ENCODE results near the gene OR12D3. TPM values are rescaled to one million over a fixed set of nuclear protein-coding genes. Genes with fewer than 3 reads are reported as not detected.

OR12D3 gene
- total RNA-seq, 4 donors from 2014 or later, result not detected

DNA sequence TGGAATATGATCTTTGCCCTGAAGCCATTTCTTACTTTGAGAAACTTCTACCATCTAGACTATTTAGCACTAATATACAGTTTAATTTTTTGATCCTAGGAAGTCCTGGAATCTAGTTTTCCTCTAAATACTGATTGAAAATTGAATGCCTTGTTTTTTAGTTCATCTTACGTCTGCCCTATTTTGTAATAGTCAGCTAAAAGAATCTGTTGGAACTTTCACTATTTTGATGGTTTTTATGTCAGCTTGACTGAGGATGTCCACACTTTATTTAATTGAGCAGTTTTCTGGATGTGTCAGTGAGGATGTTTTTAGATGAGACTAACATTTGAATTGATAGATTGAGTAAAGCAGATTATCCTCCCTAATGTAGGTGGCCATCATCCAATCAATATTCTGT, 28.7 kb upstream of the OR12D3 start:
- TF ChIP-seq, protein P1, sequence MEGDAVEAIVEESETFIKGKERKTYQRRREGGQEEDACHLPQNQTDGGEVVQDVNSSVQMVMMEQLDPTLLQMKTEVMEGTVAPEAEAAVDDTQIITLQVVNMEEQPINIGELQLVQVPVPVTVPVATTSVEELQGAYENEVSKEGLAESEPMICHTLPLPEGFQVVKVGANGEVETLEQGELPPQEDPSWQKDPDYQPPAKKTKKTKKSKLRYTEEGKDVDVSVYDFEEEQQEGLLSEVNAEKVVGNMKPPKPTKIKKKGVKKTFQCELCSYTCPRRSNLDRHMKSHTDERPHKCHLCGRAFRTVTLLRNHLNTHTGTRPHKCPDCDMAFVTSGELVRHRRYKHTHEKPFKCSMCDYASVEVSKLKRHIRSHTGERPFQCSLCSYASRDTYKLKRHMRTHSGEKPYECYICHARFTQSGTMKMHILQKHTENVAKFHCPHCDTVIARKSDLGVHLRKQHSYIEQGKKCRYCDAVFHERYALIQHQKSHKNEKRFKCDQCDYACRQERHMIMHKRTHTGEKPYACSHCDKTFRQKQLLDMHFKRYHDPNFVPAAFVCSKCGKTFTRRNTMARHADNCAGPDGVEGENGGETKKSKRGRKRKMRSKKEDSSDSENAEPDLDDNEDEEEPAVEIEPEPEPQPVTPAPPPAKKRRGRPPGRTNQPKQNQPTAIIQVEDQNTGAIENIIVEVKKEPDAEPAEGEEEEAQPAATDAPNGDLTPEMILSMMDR (IDR thresholded peaks at IDR 0.05), result no peak
- no peak for TF ChIP-seq POLR2A (IDR thresholded peaks at IDR 0.05)
- Histone ChIP-seq H3K9me3 (no peaks in the 10 kb centered on the region), H3K27ac (no peak overlapping the region), H3K36me3 (no peaks in the 10 kb centered on the region), H3K4me3 (no peak overlapping the region), H3K27me3 (no peaks in the 10 kb centered on the region), H3K4me1 (no peaks in the 10 kb centered on the region)
- DNase-seq, result no peak

DNA sequence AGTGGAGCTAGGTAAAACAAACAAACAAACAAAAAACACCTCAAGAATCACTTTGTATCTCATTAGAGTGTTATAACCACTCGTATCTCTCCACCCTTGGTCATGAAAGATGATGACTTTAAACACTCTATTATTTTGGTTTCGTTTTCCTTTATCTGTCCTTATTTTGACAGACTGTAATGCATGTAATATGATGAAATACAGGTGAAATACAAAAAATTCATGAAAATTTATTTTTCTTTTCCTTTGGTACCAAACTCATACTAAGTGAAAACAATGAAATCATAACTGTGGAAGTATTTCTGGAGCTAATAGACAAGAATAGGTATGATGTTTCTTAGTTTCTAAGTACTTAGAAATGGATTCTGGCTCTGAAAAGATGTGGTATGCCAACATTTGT, 24.4 kb upstream of the OR12D3 start:
- no peak overlapping the region for H3K27ac ChIP-seq
- no peaks in the 10 kb centered on the region for H3K27me3 ChIP-seq

DNA sequence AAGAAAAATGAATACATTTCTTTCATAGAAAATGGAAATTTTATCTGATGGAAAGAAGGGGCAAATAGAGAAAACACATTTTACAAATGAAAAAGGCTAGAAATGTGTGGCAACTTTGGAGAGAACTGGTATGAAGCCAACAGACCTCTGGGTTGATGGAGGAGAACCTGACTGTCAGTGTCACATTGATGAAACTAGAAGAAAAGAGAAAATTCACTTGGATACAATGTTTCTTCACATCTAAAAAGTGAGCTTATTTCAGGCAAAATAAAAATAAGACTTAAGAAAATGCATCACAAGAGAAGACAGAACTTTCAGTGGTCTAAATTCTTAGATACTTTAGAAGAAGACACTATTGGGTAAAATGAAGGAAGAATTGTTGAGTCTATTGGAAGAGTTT, 20.2 kb upstream of the OR12D3 start, which contains the start of gene OR12D2:
Gene OR12D2 (plus strand): TSS at position 301 of the 400 bp plus-strand sequence. CDS start 1,069 bp downstream, outside the sequence.
- Histone ChIP-seq H3K27ac (no peak within 1 kb of the TSS), H3K4me3 (no peak within 1 kb of the TSS), H3K27me3 (no peaks in the 10 kb centered on the region), H3K9me3 (no peaks in the 10 kb centered on the region), H3K36me3 (no peaks in the 10 kb centered on the region), H3K4me1 (no peaks in the 10 kb centered on the region)
- TF ChIP-seq, protein P1 (IDR thresholded peaks at IDR 0.05), result no peak
- no peak for TF ChIP-seq POLR2A (IDR thresholded peaks at IDR 0.05)
- no peak for DNase-seq

More for the DNA sequence above, 24.4 kb upstream of the OR12D3 start:
- DNase-seq, result no peak
- no peak for TF ChIP-seq POLR2A (IDR thresholded peaks at IDR 0.05)
- TF ChIP-seq, protein P1 (IDR thresholded peaks at IDR 0.05), result no peak
- no peaks in the 10 kb centered on the region for H3K9me3 ChIP-seq
- H3K36me3 ChIP-seq, result no peaks in the 10 kb centered on the region
- H3K4me3 ChIP-seq, result no peak overlapping the region
- no peaks in the 10 kb centered on the region for H3K4me1 ChIP-seq

- no peak for DNase-seq
- H3K4me1 ChIP-seq, result no peaks in the 10 kb centered on the region
- TF ChIP-seq, protein P1 (IDR thresholded peaks at IDR 0.05), result no peak
- no peak for TF ChIP-seq POLR2A (IDR thresholded peaks at IDR 0.05)
- H3K36me3 ChIP-seq, result no peaks in the 10 kb centered on the region
- H3K27ac ChIP-seq, result no peak overlapping the region
- no peak overlapping the region for H3K4me3 ChIP-seq
- no peaks in the 10 kb centered on the region for H3K9me3 ChIP-seq
- H3K27me3 ChIP-seq, result no peaks in the 10 kb centered on the region
Measured at GRCh38 chr6:29388533-29388932, 13.4 kb upstream of the OR12D3 start.

- no peaks in the 10 kb centered on the region for H3K9me3 ChIP-seq
- no peaks in the 10 kb centered on the region for H3K4me1 ChIP-seq
- no peak overlapping the region for H3K27ac ChIP-seq
- TF ChIP-seq POLR2A (IDR thresholded peaks at IDR 0.05), result no peak
- no peak for DNase-seq
- no peaks in the 10 kb centered on the region for H3K27me3 ChIP-seq
- H3K36me3 ChIP-seq, result no peaks in the 10 kb centered on the region
- no peak overlapping the region for H3K4me3 ChIP-seq
Measured at GRCh38 chr6:29376003-29376402, 912 bp upstream of the OR12D3 start.

DNA sequence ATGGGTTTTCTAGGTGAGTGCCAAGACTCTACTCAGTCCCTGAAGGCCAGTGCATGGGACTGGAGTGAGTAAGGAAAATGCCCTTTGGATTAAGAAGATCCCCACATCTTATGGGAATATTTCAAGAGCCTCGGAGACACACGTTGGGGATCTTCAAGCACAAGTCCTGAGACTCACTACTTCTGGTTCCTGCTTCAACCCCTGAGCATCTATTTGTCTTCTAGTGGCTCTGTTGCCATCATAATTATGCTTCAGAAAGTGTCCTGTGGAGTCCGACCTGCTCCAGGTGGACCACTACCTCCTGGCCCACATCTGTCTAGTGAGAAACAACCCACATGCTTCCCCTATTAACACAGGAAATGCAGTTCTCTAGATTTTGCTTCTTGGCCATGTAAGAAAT, 6.3 kb downstream of the OR12D3 start, which contains the start of gene OR5V1:
Gene OR5V1 (minus strand): TSS at position 101 of the 400 bp plus-strand sequence. CDS start 12,670 bp downstream, outside the sequence.
- Histone ChIP-seq H3K27me3 (no peaks in the 10 kb centered on the region), H3K27ac (no peak within 1 kb of the TSS), H3K36me3 (no peaks in the 10 kb centered on the region), H3K4me1 (no peaks in the 10 kb centered on the region), H3K4me3 (no peak within 1 kb of the TSS), H3K9me3 (no peaks in the 10 kb centered on the region)
- no peak for DNase-seq
- TF ChIP-seq POLR2A (IDR thresholded peaks at IDR 0.05), result no peak
- TF ChIP-seq, protein P1 (IDR thresholded peaks at IDR 0.05), result no peak
